ENCODE measurements around the gene TTC33. TPM values are rescaled to one million over a fixed set of nuclear protein-coding genes. Genes with fewer than 3 reads are reported as not detected.

Gene TTC33
- polyA plus RNA-seq, 1 experiment: 12.4 TPM

DNA sequence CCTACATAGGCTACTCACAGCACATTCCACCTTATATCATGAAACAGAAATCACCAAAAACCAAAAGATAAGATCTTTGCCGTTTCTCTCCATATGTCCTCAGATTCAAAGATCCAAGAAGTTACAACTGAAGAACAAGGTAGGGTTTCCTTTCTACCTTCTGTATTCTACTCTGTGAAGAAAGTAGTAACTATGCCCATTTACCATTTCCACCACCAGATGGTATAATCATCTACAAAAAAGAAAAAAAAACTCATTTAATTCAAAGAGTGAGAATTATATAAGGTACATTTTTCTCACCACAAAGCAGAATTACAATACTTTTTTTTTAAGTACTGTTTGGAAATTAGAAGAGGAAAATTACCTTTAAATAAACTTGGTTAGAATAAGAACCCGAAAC lies 248.7 kb downstream of the TTC33 start:
- TF ChIP-seq, protein P1, sequence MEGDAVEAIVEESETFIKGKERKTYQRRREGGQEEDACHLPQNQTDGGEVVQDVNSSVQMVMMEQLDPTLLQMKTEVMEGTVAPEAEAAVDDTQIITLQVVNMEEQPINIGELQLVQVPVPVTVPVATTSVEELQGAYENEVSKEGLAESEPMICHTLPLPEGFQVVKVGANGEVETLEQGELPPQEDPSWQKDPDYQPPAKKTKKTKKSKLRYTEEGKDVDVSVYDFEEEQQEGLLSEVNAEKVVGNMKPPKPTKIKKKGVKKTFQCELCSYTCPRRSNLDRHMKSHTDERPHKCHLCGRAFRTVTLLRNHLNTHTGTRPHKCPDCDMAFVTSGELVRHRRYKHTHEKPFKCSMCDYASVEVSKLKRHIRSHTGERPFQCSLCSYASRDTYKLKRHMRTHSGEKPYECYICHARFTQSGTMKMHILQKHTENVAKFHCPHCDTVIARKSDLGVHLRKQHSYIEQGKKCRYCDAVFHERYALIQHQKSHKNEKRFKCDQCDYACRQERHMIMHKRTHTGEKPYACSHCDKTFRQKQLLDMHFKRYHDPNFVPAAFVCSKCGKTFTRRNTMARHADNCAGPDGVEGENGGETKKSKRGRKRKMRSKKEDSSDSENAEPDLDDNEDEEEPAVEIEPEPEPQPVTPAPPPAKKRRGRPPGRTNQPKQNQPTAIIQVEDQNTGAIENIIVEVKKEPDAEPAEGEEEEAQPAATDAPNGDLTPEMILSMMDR (IDR thresholded peaks at IDR 0.05; ENCODE audit: low read depth, low read length): peak; percentile 20; the same call in 1 of the 2 replicates
- Histone ChIP-seq H3K27me3 (ENCODE audit: control insufficient read depth, insufficient read depth, low read length) (no peaks in the 10 kb centered on the region), H3K27ac (ENCODE audit: low read depth, low read length) (no peak overlapping the region), H3K4me3 (ENCODE audit: low read depth, low read length) (no peak overlapping the region), H3K9me3 (ENCODE audit: control insufficient read depth, insufficient read depth, low read length) (no peaks in the 10 kb centered on the region)
- no peak for DNase-seq (ENCODE audit: low read depth, low spot score)
- ChIA-PET CTCF (interaction anchor here (0.6 kb wide), 1 partner anchor 102 kb away, joined by 3 read pairs; no protein-coding TSS in a partner anchor), POLR2A (no interaction called here)

DNA sequence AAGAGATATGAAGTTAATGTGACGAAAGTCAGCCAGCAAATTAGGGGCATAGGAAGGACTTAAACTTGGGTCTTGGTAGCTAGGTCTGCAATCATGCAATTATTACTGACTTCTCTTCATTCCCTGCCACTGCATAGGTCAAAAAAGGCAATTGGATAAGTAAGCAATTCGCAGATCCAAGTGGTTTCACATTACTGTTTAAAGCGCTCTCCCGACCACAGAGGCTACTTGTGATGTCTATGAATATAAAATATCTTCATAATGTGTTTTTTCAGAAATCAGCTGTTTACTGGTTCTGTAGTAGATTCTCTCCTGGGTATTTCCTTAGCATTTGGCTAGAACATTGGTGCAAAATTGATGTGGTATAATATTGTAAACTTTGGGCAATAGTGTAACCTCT lies 250.7 kb downstream of the TTC33 start:
- Histone ChIP-seq H3K27me3 (ENCODE audit: control insufficient read depth, insufficient read depth, low read length) (no peaks in the 10 kb centered on the region), H3K9me3 (ENCODE audit: control insufficient read depth, insufficient read depth, low read length) (no peaks in the 10 kb centered on the region), H3K4me3 (ENCODE audit: low read depth, low read length) (no peak overlapping the region), H3K27ac (ENCODE audit: low read depth, low read length) (no peak overlapping the region)
- DNase-seq (ENCODE audit: low read depth, low spot score): no peak
- ChIA-PET POLR2A (no interaction called here), CTCF (no interaction called here)
- TF ChIP-seq, protein P1 (IDR thresholded peaks at IDR 0.05; ENCODE audit: low read depth, low read length): no peak

GRCh38 chr5:40503439-40503838 lies 252.3 kb downstream of the TTC33 start:
- no peak for DNase-seq (ENCODE audit: low read depth, low spot score)
- ChIA-PET POLR2A (no interaction called here), CTCF (no interaction called here)
- H3K4me3 ChIP-seq (ENCODE audit: low read depth, low read length): no peak overlapping the region
- TF ChIP-seq, protein P1 (IDR thresholded peaks at IDR 0.05; ENCODE audit: low read depth, low read length): no peak
- H3K9me3 ChIP-seq (ENCODE audit: control insufficient read depth, insufficient read depth, low read length): no peaks in the 10 kb centered on the region
- H3K27me3 ChIP-seq (ENCODE audit: control insufficient read depth, insufficient read depth, low read length): no peaks in the 10 kb centered on the region
- no peak overlapping the region for H3K27ac ChIP-seq (ENCODE audit: low read depth, low read length)

- no peak for DNase-seq (ENCODE audit: low read depth, low spot score)
- Histone ChIP-seq H3K27me3 (ENCODE audit: control insufficient read depth, insufficient read depth, low read length) (no peaks in the 10 kb centered on the region), H3K4me3 (ENCODE audit: low read depth, low read length) (no peak overlapping the region), H3K27ac (ENCODE audit: low read depth, low read length) (no peak overlapping the region), H3K9me3 (ENCODE audit: control insufficient read depth, insufficient read depth, low read length) (no peaks in the 10 kb centered on the region)
- TF ChIP-seq, protein P1 (IDR thresholded peaks at IDR 0.05; ENCODE audit: low read depth, low read length): no peak
- ChIA-PET POLR2A (no interaction called here), CTCF (no interaction called here)
Measured at GRCh38 chr5:40502736-40503135, 253.0 kb downstream of the TTC33 start.

- H3K27me3 ChIP-seq (ENCODE audit: control insufficient read depth, insufficient read depth, low read length): no peaks in the 10 kb centered on the region
- DNase-seq (ENCODE audit: low read depth, low spot score): no peak
- ChIA-PET POLR2A (no interaction called here), CTCF (interaction anchor here (0.6 kb wide), 1 partner anchor 830 kb away, joined by 3 read pairs; no protein-coding TSS in a partner anchor)
- no peak overlapping the region for H3K27ac ChIP-seq (ENCODE audit: low read depth, low read length)
- H3K4me3 ChIP-seq (ENCODE audit: low read depth, low read length): no peak overlapping the region
- H3K9me3 ChIP-seq (ENCODE audit: control insufficient read depth, insufficient read depth, low read length): no peaks in the 10 kb centered on the region
- TF ChIP-seq, protein P1 (IDR thresholded peaks at IDR 0.05; ENCODE audit: low read depth, low read length): no peak
Measured at GRCh38 chr5:40501711-40502444, 253.9 kb downstream of the TTC33 start.

Measured in AG04450 (cell line).